Measurements from ENCODE around the gene ZNF766.
"Not testable (repeated sequence)": the region's sequence is repeated elsewhere in the genome, so short reads cannot be mapped to it uniquely, and the experiment has no call there.

- TF ChIP-seq ELF1 (IDR thresholded peaks at IDR 0.05; ENCODE audit: borderline replicate concordance, low read depth); SP1 (IDR thresholded peaks at IDR 0.05; ENCODE audit: low read depth); ZNF274 (IDR thresholded peaks at IDR 0.05; ENCODE audit: low read depth, low read length); POLR2A (IDR thresholded peaks at IDR 0.05; ENCODE audit: borderline replicate concordance, extremely low read depth, insufficient read depth, insufficient read length); REST (IDR thresholded peaks at IDR 0.05; ENCODE audit: low read depth); CEBPB (IDR thresholded peaks at IDR 0.05; ENCODE audit: low read depth); POLR2AphosphoS5 (IDR thresholded peaks at IDR 0.05; ENCODE audit: low read depth, low read length); CTCF (IDR thresholded peaks at IDR 0.05 in 2 of 3, conservative IDR thresholded peaks at IDR 0.05 in 1 of 3; ENCODE audit: borderline replicate concordance in 1 of 3, insufficient read depth in 1 of 3, low read depth in 2 of 3, low read length in 2 of 3): not testable (repeated sequence)
Measured at GRCh38 chr19:52292946-52293345, 23.6 kb downstream of the ZNF766 start.

All from HCT116 (cell line).